Glomerular visceral epithelial cell (primary cell): Measurements from ENCODE around the gene MTG1.
A peak's percentile ranks its signal among the peaks of the same experiment; 100 is the strongest.
"Not testable (repeated sequence)": the region's sequence is repeated elsewhere in the genome, so short reads cannot be mapped to it uniquely, and the experiment has no call there.

Experiments
- DNase-seq: peaks from one replicate; pipeline ENCODE4 v3.0.0-alpha.2; 2016; ENCODE audit errors: extremely low spot score

The MTG1 gene

GRCh38 chr10:133378251-133379096, 15.5 kb upstream of the MTG1 start:
- DNase-seq: peak; percentile 49

- peak; percentile 80 for DNase-seq
These were observed 14.7 kb upstream of the MTG1 start, which contains the start of gene PAOX for GRCh38 chr10:133379152-133379800. Gene PAOX (plus strand): TSS chr10:133379262. CDS start chr10:133379317, 55 bp downstream.

GRCh38 chr10:133379801-133380666, 13.9 kb upstream of the MTG1 start:
- no peak for DNase-seq

GRCh38 chr10:133381036-133381435, 12.9 kb upstream of the MTG1 start:
- no peak for DNase-seq

- DNase-seq: no peak
These were observed 10.4 kb upstream of the MTG1 start for GRCh38 chr10:133383551-133383950.

- no peak for DNase-seq
These were observed 9.9 kb upstream of the MTG1 start for GRCh38 chr10:133384071-133384470.

GRCh38 chr10:133385214-133385613, 8.7 kb upstream of the MTG1 start:
- no peak for DNase-seq

- not testable (repeated sequence) for DNase-seq
These were observed 7.0 kb upstream of the MTG1 start for GRCh38 chr10:133386951-133387350.

GRCh38 chr10:133388236-133388972, 5.6 kb upstream of the MTG1 start:
- no peak for DNase-seq

- DNase-seq: no peak
These were observed 4.8 kb upstream of the MTG1 start for GRCh38 chr10:133388973-133389818.

GRCh38 chr10:133390597-133391248, 3.2 kb upstream of the MTG1 start:
- no peak for DNase-seq

GRCh38 chr10:133391249-133391635, 2.7 kb upstream of the MTG1 start:
- DNase-seq: no peak

GRCh38 chr10:133391761-133392518, 2.0 kb upstream of the MTG1 start:
- DNase-seq: no peak

GRCh38 chr10:133393401-133394063, 425 bp upstream of the MTG1 start:
- DNase-seq: no peak

- DNase-seq: no peak
These were observed 854 bp downstream of the MTG1 start for GRCh38 chr10:133394801-133395221.

GRCh38 chr10:133396035-133396624, 2.2 kb downstream of the MTG1 start:
- no peak for DNase-seq

GRCh38 chr10:133397938-133398337, 4.0 kb downstream of the MTG1 start:
- DNase-seq: no peak

GRCh38 chr10:133399123-133399601, 5.2 kb downstream of the MTG1 start:
- DNase-seq: no peak
